ENCODE results near the gene GPR68. TPM values are rescaled to one million over a fixed set of nuclear protein-coding genes. Genes with fewer than 3 reads are reported as not detected.

The GPR68 gene
- total and polyA plus RNA-seq, 8 donors = 1.3 to 4.9 (median 3.3) TPM

DNA sequence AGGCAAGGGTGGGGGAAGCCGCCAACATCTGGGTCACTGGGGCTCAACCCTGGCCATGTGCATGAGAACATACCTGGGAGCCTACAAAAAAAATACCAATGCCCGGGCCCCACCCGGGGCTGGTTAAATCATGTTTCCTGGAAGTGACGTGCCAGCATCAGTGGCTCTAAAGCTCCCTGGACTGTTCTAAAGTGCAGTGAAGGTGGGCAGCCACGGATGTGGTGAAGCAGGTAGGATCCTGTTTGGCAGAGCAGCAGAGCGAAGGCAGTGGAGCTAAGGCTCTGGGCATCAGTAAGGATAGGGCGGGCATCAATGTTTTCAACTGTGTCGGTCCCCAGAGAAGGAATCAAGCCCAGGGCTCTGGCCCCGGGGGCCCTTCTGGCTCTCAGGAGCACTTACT lies 525 bp upstream of the GPR68 start:
- H3K36me3 ChIP-seq = no peaks in the 10 kb centered on the region
- TF ChIP-seq, protein P1, sequence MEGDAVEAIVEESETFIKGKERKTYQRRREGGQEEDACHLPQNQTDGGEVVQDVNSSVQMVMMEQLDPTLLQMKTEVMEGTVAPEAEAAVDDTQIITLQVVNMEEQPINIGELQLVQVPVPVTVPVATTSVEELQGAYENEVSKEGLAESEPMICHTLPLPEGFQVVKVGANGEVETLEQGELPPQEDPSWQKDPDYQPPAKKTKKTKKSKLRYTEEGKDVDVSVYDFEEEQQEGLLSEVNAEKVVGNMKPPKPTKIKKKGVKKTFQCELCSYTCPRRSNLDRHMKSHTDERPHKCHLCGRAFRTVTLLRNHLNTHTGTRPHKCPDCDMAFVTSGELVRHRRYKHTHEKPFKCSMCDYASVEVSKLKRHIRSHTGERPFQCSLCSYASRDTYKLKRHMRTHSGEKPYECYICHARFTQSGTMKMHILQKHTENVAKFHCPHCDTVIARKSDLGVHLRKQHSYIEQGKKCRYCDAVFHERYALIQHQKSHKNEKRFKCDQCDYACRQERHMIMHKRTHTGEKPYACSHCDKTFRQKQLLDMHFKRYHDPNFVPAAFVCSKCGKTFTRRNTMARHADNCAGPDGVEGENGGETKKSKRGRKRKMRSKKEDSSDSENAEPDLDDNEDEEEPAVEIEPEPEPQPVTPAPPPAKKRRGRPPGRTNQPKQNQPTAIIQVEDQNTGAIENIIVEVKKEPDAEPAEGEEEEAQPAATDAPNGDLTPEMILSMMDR (IDR thresholded peaks at IDR 0.05) = no peak
- intact Hi-C loops (cut with DNase I) = no loop called here
- no peaks in the 10 kb centered on the region for H3K9me3 ChIP-seq
- no peak for DNase-seq
- peak overlapping the region in 1 of 2 donors; percentile 53 for H3K27ac ChIP-seq
- no peak for ATAC-seq
- no peak overlapping the region for H3K4me3 ChIP-seq
- H3K4me1 ChIP-seq = peaks cover 10 to 51% of the 10 kb centered on the region in 2 donors
- H3K27me3 ChIP-seq = no peaks in the 10 kb centered on the region

DNA sequence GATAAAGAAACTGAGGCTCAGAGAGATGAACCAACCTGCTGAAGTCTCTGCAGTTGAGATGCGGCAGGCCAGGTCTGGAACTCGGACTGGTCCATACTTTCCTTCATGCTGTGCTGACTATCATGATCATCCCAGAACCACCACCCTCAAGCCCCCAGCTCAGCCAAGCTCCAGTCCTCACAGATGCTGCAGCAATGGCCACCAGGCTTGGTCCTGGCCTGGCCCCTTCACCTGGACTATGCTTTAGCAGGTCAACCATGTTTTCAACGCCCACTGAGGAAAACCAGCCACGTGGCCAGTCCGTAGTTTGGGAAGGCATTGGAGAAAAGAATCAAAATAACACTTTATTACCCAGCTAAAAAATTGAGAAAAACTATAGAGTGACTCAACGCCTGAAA lies 1.4 kb downstream of the GPR68 start:
- Histone ChIP-seq H3K9me3 (no peaks in the 10 kb centered on the region), H3K36me3 (no peaks in the 10 kb centered on the region), H3K4me3 (peak overlapping the region in 1 of 2 donors; percentile 8), H3K4me1 (peaks cover 7 to 40% of the 10 kb centered on the region in 2 donors), H3K27me3 (no peaks in the 10 kb centered on the region), H3K27ac (peak overlapping the region in 1 of 2 donors; percentile 55)
- intact Hi-C loops (cut with DNase I) = no loop called here
- DNase-seq (no peak), ATAC-seq (no peak)
- TF ChIP-seq, protein P1 (IDR thresholded peaks at IDR 0.05) = no peak

DNA sequence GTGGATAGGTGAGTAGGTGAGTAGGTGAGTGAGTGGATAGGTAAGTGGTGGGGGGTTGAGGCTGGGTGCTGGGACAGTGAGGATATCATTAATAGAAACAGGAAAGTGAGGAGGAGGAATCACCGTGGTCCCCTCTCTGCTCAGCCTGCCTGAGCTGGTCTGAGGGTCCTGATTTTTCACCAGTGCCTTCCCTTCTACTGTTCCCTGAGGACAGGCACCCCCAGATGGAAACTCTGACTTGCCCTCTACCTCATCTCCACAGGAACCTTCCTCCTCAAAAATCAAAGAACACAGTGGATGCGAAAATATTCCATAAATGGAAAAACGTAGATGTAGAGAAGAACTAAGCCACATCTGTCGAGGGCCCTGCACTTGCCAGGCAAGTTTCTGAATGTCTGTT lies 1.9 kb downstream of the GPR68 start:
- Histone ChIP-seq H3K4me1 (peaks cover 7 to 40% of the 10 kb centered on the region in 2 donors), H3K4me3 (peak overlapping the region in 1 of 2 donors; percentile 8), H3K27ac (peak overlapping the region in 1 of 2 donors; percentile 55), H3K27me3 (no peaks in the 10 kb centered on the region), H3K36me3 (no peaks in the 10 kb centered on the region), H3K9me3 (no peaks in the 10 kb centered on the region)
- intact Hi-C loops (cut with DNase I) = no loop called here
- DNase-seq (no peak), ATAC-seq (no peak)
- TF ChIP-seq, protein P1 (IDR thresholded peaks at IDR 0.05) = no peak

DNA sequence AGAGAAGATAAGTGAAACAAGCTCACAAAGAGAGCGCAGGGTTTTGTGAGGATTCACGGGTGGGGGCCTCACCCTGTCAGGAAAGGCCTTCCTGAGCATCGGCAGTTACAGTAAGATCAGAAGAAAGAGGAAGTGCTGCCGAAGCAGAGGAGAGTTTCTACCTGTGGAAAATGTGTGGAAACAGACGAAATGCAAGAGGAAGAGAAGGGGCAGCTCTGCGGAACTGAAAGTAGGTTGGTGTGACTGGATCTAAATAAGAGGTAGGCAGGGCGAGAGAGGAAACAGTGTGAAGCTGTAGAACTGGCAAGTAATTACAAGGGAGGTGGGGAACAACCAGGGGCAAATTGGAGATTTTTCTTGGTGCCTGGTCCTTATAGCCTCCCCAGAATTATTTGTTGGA lies 2.6 kb downstream of the GPR68 start:
- no peaks in the 10 kb centered on the region for H3K27me3 ChIP-seq
- DNase-seq (no peak), ATAC-seq (no peak)
- intact Hi-C loops (cut with DNase I) = no loop called here
- TF ChIP-seq, protein P1 (IDR thresholded peaks at IDR 0.05) = no peak
- H3K4me3 ChIP-seq = no peak overlapping the region
- H3K36me3 ChIP-seq = no peaks in the 10 kb centered on the region
- peaks cover 7 to 40% of the 10 kb centered on the region in 2 donors for H3K4me1 ChIP-seq
- H3K27ac ChIP-seq = peak overlapping the region in 1 of 2 donors; percentile 55
- no peaks in the 10 kb centered on the region for H3K9me3 ChIP-seq

DNA sequence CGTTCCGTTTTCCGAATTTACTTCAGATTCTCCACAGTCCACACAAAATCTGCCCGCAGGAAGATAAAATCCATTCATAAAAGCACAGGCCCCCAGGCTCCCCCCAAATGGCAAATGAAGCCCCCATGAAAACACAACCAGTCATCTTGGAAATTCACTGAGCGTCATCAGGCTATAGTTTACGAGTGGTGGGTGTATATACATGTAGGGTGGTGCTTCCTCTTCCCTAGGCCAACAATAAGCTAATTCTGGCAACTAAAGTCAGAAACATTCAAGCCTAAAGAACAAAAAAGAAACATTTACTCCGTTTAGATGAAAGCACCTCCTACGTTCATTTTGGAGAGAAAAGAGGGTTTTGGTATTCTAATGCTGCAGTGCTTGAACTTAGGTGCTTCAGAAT lies 5.8 kb downstream of the GPR68 start:
- TF ChIP-seq, protein P1 (IDR thresholded peaks at IDR 0.05) = no peak
- peaks cover 0 to 13% of the 10 kb centered on the region in 2 donors for H3K36me3 ChIP-seq
- ATAC-seq (no peak), DNase-seq (no peak)
- H3K9me3 ChIP-seq = no peaks in the 10 kb centered on the region
- H3K27me3 ChIP-seq = no peaks in the 10 kb centered on the region
- H3K4me3 ChIP-seq = no peak overlapping the region
- no peak overlapping the region for H3K27ac ChIP-seq
- intact Hi-C loops (cut with DNase I) = no loop called here
- H3K4me1 ChIP-seq = peaks cover 6 to 22% of the 10 kb centered on the region in 2 donors
